Gastroesophageal sphincter (tissue), 3 donors: ENCODE data around the gene KMT2C.

Experiments
- CTCF ChIP-seq, 4 experiments: fragments of 200-600 bp in 2 of 4; fragments of 450-650 bp in 2 of 4; sonication (generic) in 1 of 4; IDR thresholded peaks; one replicate each; pipeline ENCODE4 v1.5.1; 2017 to 2019; ENCODE audit warnings: antibody characterized with exemption in 4 of 4, mild to moderate bottlenecking in 2 of 4, moderate library complexity in 2 of 4
- POLR2A ChIP-seq, 2 donors: fragments of 450-650 bp; IDR thresholded peaks; one replicate each; pipeline ENCODE4 v1.6.1; 2017; ENCODE audit warnings: antibody characterized with exemption in 2 of 2, mild to moderate bottlenecking in 2 of 2, moderate library complexity in 1 of 2

GRCh38 chr7:152202056-152202455 lies 233.7 kb downstream of the KMT2C start:
- TF ChIP-seq CTCF (IDR thresholded peaks at IDR 0.05), result no peak
- no peak for TF ChIP-seq POLR2A (IDR thresholded peaks at IDR 0.05)
